ENCODE data around the gene TSPAN5. TPM values are rescaled to one million over a fixed set of nuclear protein-coding genes. Genes with fewer than 3 reads are reported as not detected.

Gene TSPAN5
- total RNA-seq, 1 experiment from 2014 or later = 6.7 TPM

DNA sequence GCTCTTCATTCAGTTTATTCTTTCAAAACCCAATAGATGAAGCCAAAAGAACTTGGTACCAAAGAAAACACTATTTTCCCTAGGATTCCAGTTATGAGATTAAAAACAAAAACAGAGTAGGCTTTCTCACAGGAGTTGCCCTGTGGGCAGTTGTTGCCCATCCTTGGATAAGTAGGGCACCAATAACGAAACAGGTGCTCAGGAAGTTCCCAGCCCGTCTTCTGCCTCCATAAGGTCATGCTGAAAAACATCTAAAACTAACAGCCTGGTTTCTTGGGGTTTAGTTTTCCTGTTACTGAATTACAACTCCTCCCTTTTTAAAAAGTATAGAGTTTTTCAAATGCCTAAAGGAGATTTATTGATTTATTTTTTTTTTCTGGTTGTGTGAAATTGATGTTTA, 14.7 kb downstream of the TSPAN5 start:
- DNase-seq (ENCODE audit: low spot score) = no peak

DNA sequence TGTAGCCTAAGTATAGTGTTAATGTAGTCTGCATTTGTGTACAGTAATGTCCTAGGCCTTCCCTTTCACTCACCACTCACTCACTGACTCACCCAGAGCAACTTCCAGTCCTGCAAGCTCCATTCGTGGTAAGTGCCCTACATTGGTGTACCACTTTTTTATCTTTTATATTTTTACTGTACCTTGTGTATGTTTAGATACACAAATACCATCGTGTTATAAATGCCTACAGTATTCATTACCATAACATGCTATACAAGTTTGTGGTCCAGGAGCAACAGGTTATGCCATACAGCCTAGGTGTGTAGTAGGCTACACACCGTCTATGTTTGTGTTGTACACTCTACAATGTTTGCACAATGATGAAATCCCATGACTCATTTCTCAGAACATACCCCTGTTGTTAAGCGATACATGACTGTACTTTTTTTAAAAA, 15.4 kb downstream of the TSPAN5 start:
- DNase-seq (ENCODE audit: low spot score) = peak; percentile 47

DNA sequence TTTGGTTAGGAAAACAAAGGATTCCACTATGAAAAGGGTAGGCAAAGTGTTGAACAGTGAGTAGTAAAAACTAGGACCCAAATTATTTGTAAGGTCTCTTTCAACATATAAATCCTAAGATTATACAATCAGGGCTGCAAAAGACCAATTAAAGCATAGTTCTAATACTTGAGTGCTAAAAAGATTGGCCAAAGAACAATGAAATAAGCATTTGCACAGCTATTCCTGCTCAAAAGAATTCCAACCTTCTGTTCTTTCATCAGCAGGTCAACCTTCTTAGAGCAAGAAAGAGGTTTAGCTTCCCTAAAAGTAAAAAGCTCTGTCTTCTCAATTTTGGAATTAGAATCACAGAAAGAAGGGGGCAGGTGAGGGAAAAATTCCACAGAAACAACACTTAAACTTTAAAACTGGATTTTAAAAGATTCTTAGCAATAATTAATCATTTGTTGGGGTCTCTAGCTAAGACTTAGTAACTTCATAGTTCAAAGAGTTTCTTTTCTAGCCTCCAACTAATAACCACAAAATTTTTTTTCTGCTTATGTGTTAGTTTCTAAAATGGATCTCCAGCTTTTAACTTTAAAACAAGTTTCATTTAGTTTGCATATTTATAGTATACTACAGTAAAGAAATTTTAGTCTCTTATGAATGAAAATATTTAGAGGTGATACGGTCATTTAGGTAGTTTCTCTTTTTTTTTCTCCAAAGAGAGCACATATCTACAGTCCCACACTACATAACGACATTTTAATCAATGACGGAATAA, 16.3 kb downstream of the TSPAN5 start:
- DNase-seq (ENCODE audit: low spot score) = no peak

DNA sequence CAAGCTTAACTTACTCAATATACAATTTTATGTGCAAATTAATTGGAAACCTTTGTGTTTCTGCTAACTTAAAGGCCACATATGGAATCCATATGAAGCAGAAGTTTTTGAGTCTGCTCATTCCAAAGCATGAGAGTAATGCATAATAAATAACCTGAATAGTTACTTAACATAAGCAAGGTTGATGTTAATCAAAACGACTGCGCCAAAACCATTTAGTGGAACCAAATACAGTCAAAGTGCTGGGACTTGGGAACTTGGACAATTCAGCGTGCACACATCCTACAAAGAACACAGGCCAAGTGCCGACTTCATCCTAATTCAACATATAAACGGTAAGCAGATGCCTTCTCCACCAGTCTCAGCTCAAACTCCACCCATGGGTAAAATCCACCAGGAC, 17.0 kb downstream of the TSPAN5 start:
- DNase-seq (ENCODE audit: low spot score) = no peak

DNA sequence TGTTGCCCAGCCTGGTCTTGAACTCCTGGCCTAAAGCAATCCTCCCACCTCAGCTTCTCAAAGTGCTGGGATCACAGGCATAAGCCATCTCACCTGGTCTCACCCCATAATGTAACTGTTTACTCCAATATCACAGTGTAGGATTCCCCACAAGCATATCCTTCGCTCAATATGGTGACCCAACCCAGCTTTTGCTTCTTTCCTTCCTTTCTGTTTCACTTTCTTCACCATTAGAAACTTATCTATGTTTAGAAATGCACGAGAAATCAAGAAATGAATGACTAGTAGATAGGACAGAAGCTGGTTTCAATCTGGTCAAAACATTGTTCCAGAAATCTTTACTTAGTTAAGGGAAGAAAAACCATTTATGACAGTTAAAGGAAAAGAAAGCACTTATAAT, 18.9 kb downstream of the TSPAN5 start:
- no peak for DNase-seq (ENCODE audit: low spot score)

DNA sequence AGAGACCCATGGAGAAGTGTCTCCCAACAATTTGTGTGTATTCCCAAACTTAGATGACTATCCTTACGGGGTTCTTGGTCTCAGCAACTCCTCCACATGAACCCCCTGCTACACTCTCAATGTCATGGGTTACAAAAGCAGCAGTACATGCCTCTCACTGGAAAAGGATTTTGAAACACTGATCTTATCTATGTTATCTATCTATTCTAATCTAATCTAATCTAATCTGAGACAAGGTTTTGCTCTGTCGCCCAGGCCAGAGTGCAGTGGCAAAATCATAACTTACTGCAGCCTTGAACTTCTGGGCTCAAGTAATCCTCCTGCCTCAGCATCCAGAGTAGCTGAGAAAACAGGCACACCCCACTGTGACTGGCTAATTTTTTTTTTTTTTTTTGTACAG, 19.3 kb downstream of the TSPAN5 start:
- DNase-seq (ENCODE audit: low spot score) = no peak

DNA sequence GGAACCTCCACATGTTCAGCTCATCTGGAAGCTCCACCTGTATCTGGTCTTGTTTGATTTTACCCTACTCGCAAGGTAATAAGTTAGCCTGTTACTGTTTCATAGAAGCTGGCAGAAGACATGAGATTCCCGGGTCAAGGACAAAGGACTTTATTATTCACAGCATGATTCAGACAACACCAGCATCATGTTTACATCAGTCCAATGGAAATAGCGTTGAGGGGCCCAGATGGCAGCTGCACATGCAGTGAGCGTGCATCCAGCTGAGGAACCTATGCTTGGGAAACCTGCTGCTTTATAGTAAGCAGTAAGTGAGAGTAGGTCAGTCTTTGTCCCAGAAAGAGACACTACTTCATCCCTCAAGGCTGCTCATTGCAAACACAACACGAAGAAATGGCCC, 19.8 kb downstream of the TSPAN5 start:
- no peak for DNase-seq (ENCODE audit: low spot score)

DNA sequence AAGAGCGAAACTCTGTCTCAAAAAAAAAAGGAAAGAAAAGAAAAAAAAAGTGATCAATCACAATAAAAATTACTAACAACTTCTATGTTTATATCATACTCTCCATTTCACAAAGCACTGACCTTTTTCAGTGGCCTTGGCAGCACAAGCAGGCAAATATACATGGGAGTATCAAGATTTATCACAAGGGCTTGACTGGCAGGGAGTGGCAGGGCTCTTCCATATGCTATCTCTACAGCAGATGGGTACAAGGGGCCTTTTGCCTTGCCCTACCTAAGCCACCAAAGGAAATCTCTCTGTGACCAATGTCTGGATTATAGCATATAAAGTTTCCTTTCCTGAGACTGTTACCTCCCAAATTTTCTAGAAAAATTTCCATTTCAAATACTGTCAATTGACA, 24.4 kb downstream of the TSPAN5 start:
- DNase-seq (ENCODE audit: low spot score) = no peak

DNA sequence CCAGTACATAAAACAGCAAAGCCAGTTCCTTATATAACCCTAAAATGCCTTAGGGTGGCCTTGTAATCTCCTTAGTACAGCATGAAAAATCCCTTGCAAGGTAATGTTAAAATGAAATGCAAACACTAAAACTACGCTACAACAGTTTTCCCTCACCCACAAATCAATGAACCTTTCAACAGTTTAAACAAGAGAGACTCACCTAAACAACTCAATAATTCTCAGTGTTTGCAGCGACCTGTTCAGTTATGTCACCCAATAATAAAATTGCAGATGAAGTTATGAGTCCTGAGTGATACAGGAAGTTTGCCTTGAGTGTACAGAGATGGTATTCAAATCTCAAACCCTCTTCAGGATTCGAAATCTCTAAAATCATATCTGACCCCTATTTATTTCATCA, 25.3 kb downstream of the TSPAN5 start:
- DNase-seq (ENCODE audit: low spot score) = no peak

DNA sequence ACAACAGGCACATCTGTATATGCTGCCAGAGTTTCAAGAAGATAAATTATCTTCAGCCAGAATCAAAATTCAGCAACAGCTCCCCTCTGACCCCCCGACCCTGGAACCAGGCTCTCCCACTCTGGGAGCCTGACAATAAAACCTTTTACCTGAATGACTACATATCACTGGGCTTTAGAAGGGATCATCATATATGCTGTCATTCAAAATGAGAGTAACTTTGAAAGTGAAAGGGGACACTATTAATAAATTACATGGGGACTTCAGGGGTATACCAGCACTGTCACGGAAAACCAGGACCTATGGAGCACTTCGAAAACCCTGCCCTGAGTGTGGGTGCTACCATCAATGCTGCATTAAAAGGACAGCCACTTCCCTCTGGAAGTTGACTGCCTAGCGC, 26.2 kb downstream of the TSPAN5 start:
- no peak for DNase-seq (ENCODE audit: low spot score)

DNA sequence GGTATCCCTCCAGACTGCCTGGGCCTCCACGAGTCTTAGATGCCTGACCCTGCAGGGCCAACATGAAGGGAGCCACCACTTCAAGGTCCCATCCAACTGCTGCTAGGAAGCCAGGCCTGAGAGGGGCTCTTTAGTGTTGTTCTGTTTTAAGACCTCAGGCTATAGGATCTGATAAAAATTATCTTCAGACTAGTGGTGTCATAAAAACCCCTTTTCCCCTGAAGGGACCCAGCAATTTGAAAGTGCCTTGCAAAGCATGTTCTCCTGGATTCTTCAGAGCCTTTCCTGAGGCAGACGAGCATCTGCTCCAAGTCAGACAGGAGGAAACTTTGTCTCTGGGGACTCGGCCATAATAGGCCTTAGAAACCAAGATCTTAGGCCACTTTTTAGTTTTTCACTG, 26.9 kb downstream of the TSPAN5 start:
- no peak for DNase-seq (ENCODE audit: low spot score)

DNA sequence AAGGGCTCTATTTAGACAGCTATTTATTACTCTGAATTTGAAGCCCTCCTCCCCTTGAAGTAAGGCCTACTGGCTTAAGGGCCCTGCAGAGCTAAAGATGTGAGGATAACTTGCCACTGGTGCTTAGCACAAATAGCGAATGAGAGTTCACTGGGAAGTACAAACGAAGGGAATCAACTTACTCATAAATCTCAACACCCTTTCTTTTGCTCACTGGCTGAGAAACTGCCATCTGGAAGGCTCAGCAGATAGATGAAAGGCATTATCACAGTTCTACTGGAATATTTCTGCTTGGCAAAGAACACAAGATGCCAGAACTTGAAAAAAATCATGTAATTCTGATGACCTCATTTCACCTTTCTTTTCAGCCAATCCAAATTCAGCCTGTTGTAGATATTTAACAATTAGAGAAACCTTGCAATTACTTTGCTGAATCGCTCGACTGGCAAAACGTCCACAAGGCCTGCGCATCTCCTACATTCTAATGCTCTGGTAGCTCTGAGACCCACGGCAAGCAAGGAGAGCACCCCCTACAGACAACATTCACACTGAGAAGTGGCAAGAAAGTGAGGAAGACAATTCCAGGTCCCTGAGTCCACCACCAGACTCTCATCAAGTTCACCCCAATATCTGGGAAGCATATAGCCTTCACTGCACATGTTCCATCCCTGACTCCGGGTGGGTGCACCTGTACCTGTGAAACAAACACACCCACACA, 27.5 kb downstream of the TSPAN5 start:
- no peak for DNase-seq (ENCODE audit: low spot score)

DNA sequence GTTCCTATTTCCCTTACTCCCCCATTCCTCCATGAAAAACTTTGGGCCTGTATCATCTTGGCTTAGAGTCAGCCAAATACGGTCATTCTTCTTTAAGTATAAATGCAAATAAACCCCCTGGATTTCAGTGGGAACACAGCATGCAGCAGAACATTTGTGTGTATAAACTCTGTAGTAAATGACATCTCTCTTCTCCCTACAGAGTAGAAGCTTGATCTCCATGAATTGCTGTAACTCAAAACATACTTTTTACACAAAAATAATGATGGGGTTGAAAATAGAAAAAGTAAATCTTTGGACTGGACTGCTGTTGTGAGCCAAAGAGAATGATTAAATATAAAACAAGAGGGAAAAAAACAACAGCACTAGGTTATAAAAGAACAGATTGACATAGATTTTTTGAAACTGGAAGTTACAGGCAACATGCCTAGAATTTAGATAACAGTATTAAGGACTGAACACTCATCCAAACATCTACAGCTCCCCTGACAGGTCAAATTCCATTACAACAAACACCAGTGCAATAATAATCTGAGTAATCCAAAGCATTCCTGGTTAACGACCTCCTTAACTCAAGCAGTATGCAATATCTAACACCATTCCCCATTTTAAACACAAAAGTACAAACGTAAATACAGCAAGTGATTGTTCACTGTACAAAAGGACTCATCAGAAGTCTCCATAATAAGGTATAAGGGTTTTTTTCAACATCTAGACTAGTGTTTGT, 30.7 kb downstream of the TSPAN5 start:
- DNase-seq (ENCODE audit: low spot score) = no peak

DNA sequence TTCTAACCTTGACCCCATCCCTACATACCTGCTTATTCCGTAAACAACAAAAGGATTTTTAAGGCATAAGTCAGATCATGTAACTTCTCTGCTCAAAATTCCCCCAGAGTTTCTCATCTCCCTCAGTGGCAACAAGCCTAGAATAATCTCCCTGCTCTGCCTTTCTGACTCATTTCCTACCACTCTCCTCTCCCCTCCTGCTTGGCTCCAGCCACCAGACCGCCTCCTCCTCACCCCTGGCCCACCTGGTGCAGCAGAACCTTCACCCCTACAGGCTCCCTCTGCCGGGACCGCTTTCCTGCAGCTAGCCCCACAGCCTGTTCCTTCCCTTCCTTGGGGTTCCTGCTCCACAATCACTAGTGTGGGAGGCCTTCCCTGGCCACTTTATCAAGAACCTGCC, 32.1 kb downstream of the TSPAN5 start:
- DNase-seq (ENCODE audit: low spot score) = peak; percentile 68

DNA sequence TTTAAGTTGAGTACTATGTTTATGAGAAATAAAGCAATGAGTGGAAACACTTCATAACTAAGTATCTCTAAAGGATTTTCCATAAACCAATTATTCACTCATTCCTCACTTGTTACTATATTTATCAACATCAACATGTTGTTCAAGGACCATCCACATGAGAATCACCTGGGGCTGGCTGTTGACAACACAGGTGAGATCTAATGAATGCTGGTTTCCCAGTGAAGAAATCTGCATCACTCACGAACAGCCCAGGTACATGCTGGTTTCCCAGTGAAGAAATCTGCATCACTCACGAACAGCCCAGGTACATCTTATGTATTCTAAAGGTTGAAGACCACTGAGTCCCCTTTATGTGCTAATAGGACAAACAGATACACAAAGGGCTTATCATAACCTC, 32.5 kb downstream of the TSPAN5 start:
- no peak for DNase-seq (ENCODE audit: low spot score)

DNA sequence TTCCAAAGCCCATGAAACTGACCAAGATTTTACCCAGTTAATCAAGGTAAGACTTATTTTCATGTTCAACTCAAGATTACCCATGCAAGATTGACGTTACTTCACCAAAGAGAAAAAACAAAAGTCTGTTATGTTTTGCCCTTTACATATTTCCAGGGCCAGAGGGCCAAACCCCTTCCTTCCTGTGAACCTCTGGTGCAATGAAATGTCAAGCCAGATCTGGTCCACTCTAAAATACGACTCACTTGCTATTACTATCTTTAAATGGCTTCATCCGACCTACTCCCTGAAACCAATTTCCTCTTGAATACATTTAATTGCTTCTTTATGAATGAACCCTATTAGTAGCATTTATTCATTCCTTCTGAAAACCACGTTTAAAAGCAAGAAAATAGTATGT, 33.0 kb downstream of the TSPAN5 start:
- DNase-seq (ENCODE audit: low spot score) = no peak

DNA sequence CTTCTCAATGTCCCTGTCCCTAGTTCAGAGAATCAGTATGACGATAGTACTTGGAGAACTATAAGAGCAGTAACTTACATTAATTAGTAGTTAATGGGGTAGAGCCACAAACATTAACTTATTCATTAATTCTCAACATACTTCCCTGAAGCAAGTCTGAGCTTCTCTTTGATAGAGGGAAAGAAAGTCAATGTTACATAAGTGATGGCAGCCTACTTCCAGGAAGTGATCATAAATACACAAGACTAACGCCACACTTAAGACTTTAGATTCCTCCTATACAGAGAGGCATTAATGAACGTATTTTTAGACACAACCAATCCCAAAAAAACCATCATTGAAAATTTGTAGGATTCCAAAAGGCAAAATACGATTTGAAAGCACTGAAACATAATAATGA, 33.8 kb downstream of the TSPAN5 start:
- no peak for DNase-seq (ENCODE audit: low spot score)

DNA sequence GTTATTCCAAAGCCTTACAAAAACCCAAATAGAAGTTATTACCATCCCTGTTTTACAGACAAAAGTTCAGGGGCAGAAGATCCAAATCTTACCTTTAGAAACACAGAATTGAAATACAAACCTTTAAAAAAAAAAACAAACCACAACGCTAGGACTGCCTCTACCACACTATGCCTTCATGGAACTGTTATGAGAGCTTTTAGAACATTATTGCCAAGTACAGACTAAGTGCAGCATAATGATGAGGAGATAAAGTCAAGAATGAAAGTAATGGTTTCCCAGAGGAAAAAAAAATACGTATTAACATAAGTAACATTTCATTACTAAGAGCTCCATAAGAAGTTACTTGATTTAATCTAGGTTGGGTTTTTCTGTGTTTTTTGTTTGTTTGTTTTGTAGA, 34.3 kb downstream of the TSPAN5 start:
- DNase-seq (ENCODE audit: low spot score) = no peak

DNA sequence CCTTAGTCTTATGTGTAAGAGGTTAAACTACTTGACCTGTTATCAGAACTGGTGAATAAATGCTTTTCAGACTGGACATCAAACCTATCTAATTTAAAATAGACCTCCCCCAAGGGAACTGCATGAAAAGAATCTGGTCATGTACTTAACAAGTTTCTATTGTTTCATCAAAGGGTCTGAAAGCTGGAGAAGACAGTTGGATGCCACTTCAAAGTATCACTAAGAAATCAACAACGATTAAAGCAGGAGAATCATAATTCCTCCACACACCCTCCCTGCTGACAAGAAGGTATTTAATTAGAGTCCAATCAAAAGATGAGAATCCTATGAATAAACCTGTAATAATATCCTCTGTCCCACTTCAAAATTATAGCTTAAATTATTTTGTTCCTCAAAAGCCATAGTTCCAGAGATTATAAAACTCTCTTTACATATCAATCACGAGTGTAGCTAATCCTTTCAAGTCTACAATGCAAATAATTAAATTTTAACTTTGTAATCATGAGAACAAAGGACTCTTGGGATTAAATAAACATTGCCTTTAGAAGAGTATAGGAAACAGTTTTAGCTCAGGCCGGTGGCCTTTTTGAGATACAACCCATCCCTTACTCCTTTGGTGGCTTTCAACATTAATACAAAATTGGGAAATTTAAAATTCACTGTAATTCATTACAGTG, 35.1 kb downstream of the TSPAN5 start:
- no peak for DNase-seq (ENCODE audit: low spot score)

DNA sequence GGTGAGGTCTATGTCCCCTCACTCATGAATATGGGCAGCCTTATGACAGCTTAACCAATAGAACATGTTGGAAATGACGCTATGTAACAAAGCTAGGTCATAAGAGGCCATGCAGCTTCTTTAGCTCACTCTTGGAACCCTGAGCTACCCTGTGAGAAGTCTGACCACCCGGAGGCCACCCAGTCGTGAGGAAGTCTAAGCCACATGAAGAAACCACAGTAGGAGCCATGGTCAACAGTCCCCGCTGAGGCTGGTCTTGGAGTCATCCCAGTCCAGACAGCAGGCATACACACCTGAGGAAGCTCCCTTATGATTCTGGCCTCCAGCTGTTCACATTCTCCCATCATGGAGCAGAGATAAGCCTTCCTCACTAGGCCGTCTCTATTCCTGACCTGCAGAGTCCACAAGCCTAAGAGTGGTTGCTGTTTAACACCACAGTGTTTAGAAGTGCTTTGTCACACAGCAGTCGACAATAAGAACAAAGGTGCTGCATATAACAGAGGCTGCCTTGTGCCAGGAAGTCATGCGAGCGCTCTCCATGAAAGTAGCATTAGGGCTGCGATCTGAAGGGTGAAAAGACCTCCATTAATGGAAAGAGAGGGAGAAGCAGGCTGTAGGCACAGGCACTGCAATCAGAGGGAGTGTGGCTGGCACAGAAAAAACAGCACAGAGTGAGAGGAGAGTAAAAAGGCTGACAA, 38.2 kb downstream of the TSPAN5 start:
- no peak for DNase-seq (ENCODE audit: low spot score)

DNA sequence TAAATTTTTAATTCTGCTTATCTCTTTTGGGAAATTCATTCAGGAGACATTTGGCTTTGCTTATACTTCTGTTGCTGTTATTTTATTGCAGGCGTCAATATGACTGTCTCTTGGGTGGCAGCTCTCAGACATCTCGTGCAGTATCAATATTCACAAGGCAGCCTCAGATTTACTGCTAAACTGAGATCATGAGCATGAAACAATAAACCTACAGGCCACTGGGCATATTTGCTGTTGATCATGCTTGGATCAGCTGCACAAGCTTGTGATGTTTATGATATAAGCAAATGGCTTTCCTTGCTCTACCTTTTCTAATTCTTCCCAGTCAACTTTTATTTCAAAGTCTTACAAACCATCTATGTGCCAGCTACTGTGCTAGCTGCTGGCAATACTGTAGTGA, 39.2 kb downstream of the TSPAN5 start:
- no peak for DNase-seq (ENCODE audit: low spot score)

DNA sequence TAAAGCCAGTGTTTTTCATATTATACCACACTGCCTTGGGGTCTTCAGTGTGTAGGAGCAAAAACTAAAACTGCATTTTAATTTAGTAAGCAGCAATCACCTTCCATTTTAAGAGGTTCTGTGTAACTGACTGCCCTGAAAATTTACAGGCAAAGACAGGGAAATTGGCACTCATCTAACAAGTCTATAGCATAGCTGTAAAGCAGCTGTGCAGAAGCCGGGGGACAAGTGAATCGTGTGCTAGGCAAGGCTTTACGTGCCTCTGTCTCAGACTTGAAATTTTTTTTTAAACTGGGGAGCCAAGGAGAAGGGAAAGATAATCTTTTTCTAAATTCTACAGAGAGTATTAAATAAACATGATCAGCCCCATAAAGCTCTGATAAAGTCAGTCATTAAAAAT, 39.7 kb downstream of the TSPAN5 start:
- no peak for DNase-seq (ENCODE audit: low spot score)
